Thyroid gland (tissue), 4 donors: Measurements from ENCODE around the gene SRGAP1. TPM values are rescaled to one million over a fixed set of nuclear protein-coding genes. Genes with fewer than 3 reads are reported as not detected.
"Not testable (repeated sequence)": the region's sequence is repeated elsewhere in the genome, so short reads cannot be mapped to it uniquely, and the experiment has no call there.

Source experiments
- DNase-seq, 2 donors: peaks; one replicate each; pipeline ENCODE4 v3.0.0-alpha.2; 2019
- H3K27ac ChIP-seq, 3 donors: fragments of 200-600 bp; sonication (generic); 1 replicate in 2 of 3; 2 replicates in 1 of 3; pipeline ENCODE4 v1.5.1; 2016 to 2019; ENCODE audit warnings: mild to moderate bottlenecking in 1 of 3, moderate library complexity in 1 of 3
- H3K27me3 ChIP-seq: fragments of 200-600 bp; sonication (generic); one replicate; pipeline ENCODE4 v1.5.1; 2019
- H3K36me3 ChIP-seq, 2 donors: fragments of 200-600 bp; sonication (generic); one replicate each; pipeline ENCODE4 v1.5.1; 2016 to 2019
- H3K4me1 ChIP-seq, 2 donors: fragments of 200-600 bp; sonication (generic); one replicate each; pipeline ENCODE4 v1.5.1; 2017 to 2019
- H3K4me3 ChIP-seq, 3 donors: fragments of 200-600 bp; sonication (generic); replicated peaks in 1 of 3; 1 replicate in 2 of 3; 2 replicates in 1 of 3; pipeline ENCODE4 v1.5.1; 2016; ENCODE audit warnings: mild to moderate bottlenecking in 1 of 3
- H3K9me3 ChIP-seq: fragments of 200-600 bp; sonication (generic); one replicate; pipeline ENCODE4 v1.5.1; 2017
- CTCF ChIP-seq, 6 experiments: fragments of 200-600 bp in 3 of 6; fragments of 450-650 bp in 3 of 6; sonication (generic) in 3 of 6; IDR thresholded peaks; one replicate each; pipeline ENCODE4 v1.5.1; 2016 to 2019; ENCODE audit warnings: antibody characterized with exemption in 6 of 6, mild to moderate bottlenecking in 2 of 6, inconsistent platforms in 1 of 6, moderate library complexity in 1 of 6
- POLR2A ChIP-seq, 2 donors: fragments of 450-650 bp; IDR thresholded peaks; one replicate each; pipeline ENCODE4 v1.6.1; 2017; ENCODE audit warnings: antibody characterized with exemption in 2 of 2, mild to moderate bottlenecking in 2 of 2, moderate library complexity in 1 of 2
- WGBS, 2 donors: methylation state at CpG; one replicate each; pipeline ENCODE4 v1.1.5; 2017; 5-methylcytosine and 5-hydroxymethylcytosine counted together
- intact Hi-C: fragments of 100-400 bp; cut with DNase I; formaldehyde crosslinking; loops from one replicate; pipeline ENCODE4 v1.15.1; 2023
- total RNA-seq, 4 donors: library from RNA; depleted of rRNA; stranded (reverse); fragments of >200 nt; gene quantifications; one replicate each; pipeline ENCODE4 v1.2.3, GENCODE V29; 2016

The SRGAP1 gene
- total RNA-seq, 4 donors from 2014 or later: 14.1 to 26.3 (median 20.9) TPM

GRCh38 chr12:64065881-64066451 lies 221.5 kb downstream of the SRGAP1 start:
- WGBS, 2 donors: 93 to 98% methylated on average over 2 of the region's 2 CpGs
- intact Hi-C loops: no loop called here
- no peaks in the 10 kb centered on the region for H3K9me3 ChIP-seq
- H3K36me3 ChIP-seq: no peaks in the 10 kb centered on the region
- no peak overlapping the region for H3K4me3 ChIP-seq
- H3K4me1 ChIP-seq: peaks cover 0 to 12% of the 10 kb centered on the region in 2 donors
- H3K27ac ChIP-seq: peak overlapping the region in 1 of 3 donors; percentile 62
- no peaks in the 10 kb centered on the region for H3K27me3 ChIP-seq
- TF ChIP-seq CTCF (IDR thresholded peaks at IDR 0.05) (no peak), POLR2A (IDR thresholded peaks at IDR 0.05) (no peak)
- DNase-seq: no peak

- H3K4me1 ChIP-seq: peaks cover 0 to 12% of the 10 kb centered on the region in 2 donors
- no peaks in the 10 kb centered on the region for H3K27me3 ChIP-seq
- no peaks in the 10 kb centered on the region for H3K36me3 ChIP-seq
- 67 to 79% methylated on average over 2 of the region's 2 CpGs for WGBS, 2 donors
- H3K4me3 ChIP-seq: no peak overlapping the region
- intact Hi-C loops: no loop called here
- H3K9me3 ChIP-seq: no peaks in the 10 kb centered on the region
- no peak for TF ChIP-seq CTCF (IDR thresholded peaks at IDR 0.05)
- TF ChIP-seq POLR2A (IDR thresholded peaks at IDR 0.05): no peak
- peak overlapping the region; percentile 12 to 62 (median 12) for H3K27ac ChIP-seq
- no peak for DNase-seq
Measured at GRCh38 chr12:64066776-64067175, 222.3 kb downstream of the SRGAP1 start.

- Histone ChIP-seq H3K4me3 (no peak overlapping the region), H3K36me3 (no peaks in the 10 kb centered on the region), H3K9me3 (no peaks in the 10 kb centered on the region), H3K27me3 (no peaks in the 10 kb centered on the region), H3K27ac (no peak overlapping the region), H3K4me1 (peaks cover 0 to 12% of the 10 kb centered on the region in 2 donors)
- no peak for DNase-seq
- TF ChIP-seq POLR2A (IDR thresholded peaks at IDR 0.05): no peak
- no peak for TF ChIP-seq CTCF (IDR thresholded peaks at IDR 0.05)
- intact Hi-C loops: no loop called here
- 88 to 89% methylated on average over 2 of the region's 2 CpGs for WGBS, 2 donors
Measured at GRCh38 chr12:64070454-64070853, 226.0 kb downstream of the SRGAP1 start.

- H3K9me3 ChIP-seq: no peaks in the 10 kb centered on the region
- H3K4me3 ChIP-seq: no peak overlapping the region
- TF ChIP-seq POLR2A (IDR thresholded peaks at IDR 0.05) (no peak), CTCF (IDR thresholded peaks at IDR 0.05) (no peak)
- no peak for DNase-seq
- H3K27ac ChIP-seq: no peak overlapping the region
- intact Hi-C loops: no loop called here
- WGBS, 2 donors: 88 to 92% methylated on average over 5 of the region's 5 CpGs
- H3K27me3 ChIP-seq: no peaks in the 10 kb centered on the region
- H3K4me1 ChIP-seq: no peaks in the 10 kb centered on the region
- no peaks in the 10 kb centered on the region for H3K36me3 ChIP-seq
Measured at GRCh38 chr12:64072916-64073575, 228.5 kb downstream of the SRGAP1 start.

- 94 to 98% methylated on average over 9 of the region's 9 CpGs for WGBS, 2 donors
- H3K36me3 ChIP-seq, H3K9me3 ChIP-seq, DNase-seq, H3K27ac ChIP-seq, intact Hi-C loops, H3K27me3 ChIP-seq, H3K4me3 ChIP-seq: not testable (repeated sequence)
- H3K4me1 ChIP-seq: peaks cover 14 to 17% of the 10 kb centered on the region in 2 donors
Measured at GRCh38 chr12:64076565-64076964, 232.1 kb downstream of the SRGAP1 start.
